GM19035 (cell line): ENCODE measurements around the gene TMEM163.
"Not testable (repeated sequence)": the region's sequence is repeated elsewhere in the genome, so short reads cannot be mapped to it uniquely, and the experiment has no call there.

Experiments
- ATAC-seq: cut with Tn5 transposase; IDR thresholded peaks from one replicate; pipeline ENCODE4 v1.9.1; 2021; ENCODE audit not compliant: unreplicated experiment

The TMEM163 gene

GRCh38 chr2:134539981-134540380 lies 178.8 kb downstream of the TMEM163 start:
- no peak for ATAC-seq

GRCh38 chr2:134537702-134538101 lies 181.1 kb downstream of the TMEM163 start:
- no peak for ATAC-seq

- no peak for ATAC-seq
Observed at GRCh38 chr2:134537121-134537520, 181.7 kb downstream of the TMEM163 start.

- no peak for ATAC-seq
Observed at GRCh38 chr2:134536296-134536695, 182.5 kb downstream of the TMEM163 start.

GRCh38 chr2:134532537-134532936 lies 186.3 kb downstream of the TMEM163 start:
- no peak for ATAC-seq

GRCh38 chr2:134527381-134527780 lies 191.4 kb downstream of the TMEM163 start:
- no peak for ATAC-seq

GRCh38 chr2:134522496-134523455 lies 196.0 kb downstream of the TMEM163 start:
- no peak for ATAC-seq

GRCh38 chr2:134518101-134518500 lies 200.7 kb downstream of the TMEM163 start:
- no peak for ATAC-seq

GRCh38 chr2:134515137-134515536 lies 203.7 kb downstream of the TMEM163 start:
- no peak for ATAC-seq

GRCh38 chr2:134513465-134513804 lies 205.4 kb downstream of the TMEM163 start:
- ATAC-seq, result no peak

- ATAC-seq, result no peak
Observed at GRCh38 chr2:134512734-134513464, 205.9 kb downstream of the TMEM163 start.

- ATAC-seq, result no peak
Observed at GRCh38 chr2:134508391-134508790, 210.4 kb downstream of the TMEM163 start.

GRCh38 chr2:134507697-134508096 lies 211.1 kb downstream of the TMEM163 start:
- no peak for ATAC-seq

GRCh38 chr2:134507159-134507558 lies 211.6 kb downstream of the TMEM163 start:
- ATAC-seq, result not testable (repeated sequence)

GRCh38 chr2:134505446-134505845 lies 213.4 kb downstream of the TMEM163 start:
- ATAC-seq, result no peak

- no peak for ATAC-seq
Observed at GRCh38 chr2:134504586-134505336, 214.0 kb downstream of the TMEM163 start.

GRCh38 chr2:134502104-134502503 lies 216.7 kb downstream of the TMEM163 start:
- no peak for ATAC-seq

GRCh38 chr2:134501476-134502091 lies 217.2 kb downstream of the TMEM163 start:
- no peak for ATAC-seq

- no peak for ATAC-seq
Observed at GRCh38 chr2:134500211-134500935, 218.4 kb downstream of the TMEM163 start.

GRCh38 chr2:134499307-134499926 lies 219.4 kb downstream of the TMEM163 start:
- ATAC-seq, result no peak
